Keratinocyte (primary cell): ENCODE results near the gene RGS1. TPM values are rescaled to one million over a fixed set of nuclear protein-coding genes. Genes with fewer than 3 reads are reported as not detected.

Experiments
- DNase-seq: peaks from one replicate; pipeline ENCODE4 v3.0.0-alpha.2; 2011; ENCODE audit warnings: low read depth, missing footprints, low spot score
- FAIRE-seq: peaks from 2 replicates; lab custom pipeline; 2011; peaks lifted over from hg19 to GRCh38; lab: Jason Lieb, UNC
- H2AFZ ChIP-seq: 2 replicates; pipeline ENCODE4 v1.6.0; 2012; ENCODE audit warnings: low read length, control low read depth, inconsistent platforms; ENCODE audit not compliant: control insufficient read depth
- H3K27ac ChIP-seq: 2 replicates; pipeline ENCODE4 v1.5.1; 2011; ENCODE audit warnings: low read length; ENCODE audit not compliant: control insufficient read depth, insufficient read depth
- H3K27me3 ChIP-seq: 3 replicates; pipeline ENCODE4 v1.6.0; 2011; ENCODE audit warnings: low read length; ENCODE audit not compliant: control insufficient read depth, insufficient read depth; ENCODE audit errors: extremely low read depth
- H3K36me3 ChIP-seq, 2 experiments: 2 replicates in 1 of 2; 3 replicates in 1 of 2; pipeline ENCODE4 v1.5.1; 2011; ENCODE audit warnings: low read length in 2 of 2, mild to moderate bottlenecking in 1 of 2; ENCODE audit not compliant: control insufficient read depth in 2 of 2, insufficient read depth in 2 of 2; ENCODE audit errors: extremely low read depth in 1 of 2
- H3K4me1 ChIP-seq: 3 replicates; pipeline ENCODE4 v1.5.1; 2011; ENCODE audit warnings: low read length; ENCODE audit not compliant: control insufficient read depth, insufficient read depth; ENCODE audit errors: extremely low read depth
- H3K4me2 ChIP-seq: 3 replicates; pipeline ENCODE4 v1.6.0; 2011; ENCODE audit warnings: low read depth, low read length; ENCODE audit not compliant: control insufficient read depth, insufficient read depth; ENCODE audit errors: extremely low read depth
- H3K4me3 ChIP-seq, 3 experiments: fragments of 200-600 bp in 1 of 3; sonication (generic) in 1 of 3; 2 replicates in 2 of 3; 3 replicates in 1 of 3; pipeline ENCODE4 v1.5.1; 2011 to 2016; ENCODE audit warnings: low read length in 3 of 3, mild to moderate bottlenecking in 3 of 3, control low read depth in 2 of 3, inconsistent platforms in 1 of 3, low read depth in 1 of 3, mixed read lengths in 1 of 3, mixed run types in 1 of 3, moderate library complexity in 1 of 3; ENCODE audit not compliant: control insufficient read depth in 2 of 3, insufficient read depth in 2 of 3; ENCODE audit errors: extremely low read depth in 1 of 3
- H3K79me2 ChIP-seq: 2 replicates; pipeline ENCODE4 v1.6.0; 2012; ENCODE audit warnings: low read length; ENCODE audit not compliant: control insufficient read depth, insufficient read depth
- H3K9ac ChIP-seq: 3 replicates; pipeline ENCODE4 v1.6.0; 2011; ENCODE audit warnings: low read length; ENCODE audit not compliant: control insufficient read depth, insufficient read depth; ENCODE audit errors: extremely low read depth
- H3K9me1 ChIP-seq: 3 replicates; pipeline ENCODE4 v1.6.0; 2011; ENCODE audit warnings: low read length; ENCODE audit not compliant: control insufficient read depth, insufficient read depth; ENCODE audit errors: extremely low read depth
- H3K9me3 ChIP-seq: 2 replicates; pipeline ENCODE4 v1.5.1; 2012; ENCODE audit warnings: low read depth, low read length; ENCODE audit not compliant: control insufficient read depth
- H4K20me1 ChIP-seq: 3 replicates; pipeline ENCODE4 v1.6.0; 2011; ENCODE audit warnings: low read length; ENCODE audit not compliant: control insufficient read depth, insufficient read depth; ENCODE audit errors: extremely low read depth
- CTCF ChIP-seq, 3 experiments: IDR thresholded peaks in 1 of 3; conservative IDR thresholded peaks in 1 of 3; optimal IDR thresholded peaks in 1 of 3; 2 replicates in 2 of 3; 3 replicates in 1 of 3; pipeline versions ENCODE3 to v1.5.1; 2011; ENCODE audit warnings: low read length in 3 of 3, mild to moderate bottlenecking in 3 of 3, moderate library complexity in 2 of 3, control low read depth in 1 of 3, inconsistent platforms in 1 of 3; ENCODE audit not compliant: insufficient read depth in 2 of 3; ENCODE audit errors: extremely low read depth in 1 of 3
- EZH2 ChIP-seq: IDR thresholded peaks from one replicate; pipeline ENCODE4 v1.6.1; 2012; ENCODE audit warnings: inconsistent platforms, mild to moderate bottlenecking, low read length, moderate library complexity
- dilution Hi-C: fragments of 300-500 bp; cut with MboI; formaldehyde crosslinking; loops from one replicate; pipeline ENCODE4 v1.7.0; 2020; ENCODE audit warnings: low sequenced_read_pairs; ENCODE audit not compliant: extremely low pct_ligation_motif_present
- polyA minus RNA-seq, 3 experiments: library from RNA; depleted of rRNA, polyadenylated mRNA; stranded (reverse); fragments of >200 nt; gene quantifications; 1 replicate in 1 of 3; 2 replicates in 1 of 3; 3 replicates in 1 of 3; pipeline ENCODE4 v1.2.3, GENCODE V29; 2011
- polyA plus RNA-seq, 5 experiments: library from polyadenylated mRNA; depleted of rRNA in 3 of 5; stranded (reverse) in 3 of 5; stranded (forward) in 1 of 5; unstranded in 1 of 5; fragments of >200 nt; gene quantifications; 1 replicate in 1 of 5; 2 replicates in 3 of 5; 3 replicates in 1 of 5; pipeline versions ENCODE4 v1.2.1 to v1.2.3, GENCODE V29; 2011 to 2012; ENCODE audit warnings: missing spikeins in 2 of 5, low read depth in 1 of 5, low replicate concordance in 1 of 5

Gene RGS1
- polyA plus RNA-seq (0.05 to 0.19 TPM in 2 of 3 replicates, not detected in the other), polyA minus RNA-seq (not detected in 3 replicates)
- not detected for polyA plus RNA-seq (2011; ENCODE audit: low read depth)
- polyA plus RNA-seq (2011; cell fraction: cytosol; rRNA removed): not detected in 2 replicates
- polyA plus RNA-seq (2011; cell fraction: nucleus; rRNA removed): not detected in 2 replicates
- not detected in 2 replicates for polyA plus RNA-seq (2012; ENCODE audit: low replicate concordance)
- polyA minus RNA-seq (2011; cell fraction: cytosol; rRNA and poly(A)+ RNA removed): not detected
- 0.39 TPM in 1 of 2 replicates, not detected in the other for polyA minus RNA-seq (2011; cell fraction: nucleus; rRNA and poly(A)+ RNA removed)

GRCh38 chr1:192575499-192576189 lies at the start of gene RGS1:
Gene RGS1 (plus strand): TSS chr1:192575773. CDS start chr1:192575793, 20 bp downstream.
- no peak for FAIRE-seq

GRCh38 chr1:192527111-192527795 lies 48.3 kb upstream of the RGS1 start:
- H3K4me3 ChIP-seq: no peak overlapping the region
- no peaks in the 10 kb centered on the region for H3K9me1 ChIP-seq
- DNase-seq (no peak), FAIRE-seq (no peak)
- no peaks in the 10 kb centered on the region for H3K79me2 ChIP-seq
- H2AFZ ChIP-seq: no peak overlapping the region
- no peak overlapping the region for H3K9ac ChIP-seq
- no peak overlapping the region for H3K4me2 ChIP-seq
- H3K36me3 ChIP-seq: no peaks in the 10 kb centered on the region
- no peak overlapping the region for H3K27ac ChIP-seq
- H3K27me3 ChIP-seq: no peaks in the 10 kb centered on the region
- TF ChIP-seq EZH2 (no peak), CTCF (optimal IDR thresholded peaks at IDR 0.05 in 1 of 3, IDR thresholded peaks at IDR 0.05 in 1 of 3, conservative IDR thresholded peaks at IDR 0.05 in 1 of 3; ENCODE audit: extremely low read depth in 1 of 3, insufficient read depth in 2 of 3, low read length in 3 of 3) (no peak)
- peaks cover 9% of the 10 kb centered on the region for H3K4me1 ChIP-seq
- H3K9me3 ChIP-seq: no peaks in the 10 kb centered on the region
- dilution Hi-C loops: no loop called here
- no peaks in the 10 kb centered on the region for H4K20me1 ChIP-seq

More at GRCh38 chr1:192575499-192576189, at the start of gene RGS1:
- Histone ChIP-seq H3K4me3 (no peak within 1 kb of the TSS), H4K20me1 (no peaks in the 10 kb centered on the region), H3K27ac (no peak within 1 kb of the TSS), H3K27me3 (no peaks in the 10 kb centered on the region), H3K9me3 (no peaks in the 10 kb centered on the region), H3K36me3 (no peaks in the 10 kb centered on the region), H2AFZ (no peak within 1 kb of the TSS), H3K4me2 (no peak within 1 kb of the TSS), H3K79me2 (no peaks in the 10 kb centered on the region), H3K9ac (no peak within 1 kb of the TSS), H3K9me1 (no peaks in the 10 kb centered on the region), H3K4me1 (no peaks in the 10 kb centered on the region)
- no peak for DNase-seq
- TF ChIP-seq EZH2 (no peak), CTCF (optimal IDR thresholded peaks at IDR 0.05 in 1 of 3, IDR thresholded peaks at IDR 0.05 in 1 of 3, conservative IDR thresholded peaks at IDR 0.05 in 1 of 3; ENCODE audit: extremely low read depth in 1 of 3, insufficient read depth in 2 of 3, low read length in 3 of 3) (no peak)
- dilution Hi-C loops: no loop called here
